Type B pancreatic cell (in vitro differentiated cells): ENCODE data around the gene C18orf32. TPM values are rescaled to one million over a fixed set of nuclear protein-coding genes. Genes with fewer than 3 reads are reported as not detected.

Experiments
- DNase-seq: peaks from one replicate; pipeline ENCODE4 v3.0.0; 2021; ENCODE audit warnings: mixed read lengths; ENCODE audit not compliant: unreplicated experiment; ENCODE audit errors: extremely low spot score
- H3K27ac Mint-ChIP-seq: 2 replicates; pipeline ENCODE4 v1.8.0; 2021; ENCODE audit warnings: mild to moderate bottlenecking, mixed read lengths
- H3K27me3 Mint-ChIP-seq: 2 replicates; pipeline ENCODE4 v1.8.0; 2021; ENCODE audit warnings: mixed read lengths
- H3K36me3 Mint-ChIP-seq: 2 replicates; pipeline ENCODE4 v1.8.0; 2021; ENCODE audit warnings: mixed read lengths
- H3K4me1 Mint-ChIP-seq: one replicate; pipeline ENCODE4 v1.8.0; 2021; ENCODE audit warnings: mixed read lengths; ENCODE audit not compliant: unreplicated experiment
- H3K4me3 Mint-ChIP-seq: 2 replicates; pipeline ENCODE4 v1.8.0; 2021; ENCODE audit warnings: mild to moderate bottlenecking, mixed read lengths
- H3K9me3 Mint-ChIP-seq: 2 replicates; pipeline ENCODE4 v1.8.0; 2021; ENCODE audit warnings: mixed read lengths
- long read RNA-seq: library from polyadenylated mRNA; unstranded; transcript quantifications from one replicate; pipeline ENCODE4 v2.0.0, GENCODE V29; 2020
- total RNA-seq: library from RNA; stranded (reverse); gene quantifications from 2 replicates; pipeline ENCODE4 v1.2.1, GENCODE V29; 2021; ENCODE audit warnings: low replicate concordance
- TF ChIP-seq, protein P1 (sequence below): fragments of 200-600 bp; sonication (generic); conservative IDR thresholded peaks from 2 replicates; pipeline ENCODE4 v1.5.0; 2021; ENCODE audit warnings: antibody characterized with exemption, mild to moderate bottlenecking

Gene C18orf32
- total RNA-seq, result 42.1 and 56.5 TPM in 2 replicates
- long read RNA-seq, full-length matches to known transcripts, result 191 of 197 reads
- long read RNA-seq, partial matches to known transcripts, result 0 of 197 reads
- long read RNA-seq, other reads (novel, unspliced or antisense), result 6 of 197 reads

DNA sequence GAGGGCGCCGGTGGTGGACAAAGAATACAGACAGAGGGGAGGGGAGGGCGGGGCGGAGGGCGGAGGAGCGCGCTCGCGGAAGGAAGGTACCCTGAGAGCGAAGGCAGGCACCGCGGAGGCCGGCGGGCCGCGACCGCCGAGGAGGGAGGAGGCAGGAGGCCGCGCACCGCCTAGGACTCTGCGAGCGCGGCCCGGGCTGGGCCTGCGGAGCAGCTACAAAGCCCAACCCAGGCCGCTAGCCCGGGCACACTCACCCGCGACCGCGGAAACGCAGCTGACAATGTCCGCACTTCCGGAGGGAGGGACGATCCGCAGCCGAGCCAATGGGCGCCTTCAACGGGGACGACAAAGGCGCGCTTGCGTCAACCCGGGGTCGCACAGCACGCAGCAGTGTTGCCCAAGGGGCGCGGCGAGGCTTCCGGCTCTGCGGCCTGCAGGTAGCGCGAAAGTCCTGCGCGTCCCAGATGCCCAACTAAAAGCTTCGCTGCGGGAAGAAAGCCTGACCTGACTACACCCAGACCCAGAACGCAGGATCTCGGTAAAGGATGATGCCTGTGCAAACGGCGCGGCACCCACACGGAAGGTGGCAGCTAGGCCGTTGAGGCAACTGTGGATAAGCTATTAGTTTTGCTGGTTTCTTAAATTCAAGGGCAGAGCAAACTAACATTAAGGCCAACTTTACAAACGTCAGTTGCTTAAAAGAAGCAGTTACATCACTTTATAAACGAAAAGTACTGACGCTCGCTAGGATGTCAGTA, at the start of gene C18orf32:
Gene C18orf32 (minus strand): TSS at position 282 of the 758 bp plus-strand sequence. CDS start 3,486 bp downstream, outside the sequence.
- Mint-ChIP-seq H3K4me1 (peaks cover 33% of the 10 kb centered on the region), H3K27me3 (no peaks in the 10 kb centered on the region), H3K27ac (peak within 1 kb of the TSS; percentile 94), H3K9me3 (no peaks in the 10 kb centered on the region), H3K4me3 (peak within 1 kb of the TSS; percentile 97), H3K36me3 (peaks cover 46% of the 10 kb centered on the region)
- TF ChIP-seq, protein P1, sequence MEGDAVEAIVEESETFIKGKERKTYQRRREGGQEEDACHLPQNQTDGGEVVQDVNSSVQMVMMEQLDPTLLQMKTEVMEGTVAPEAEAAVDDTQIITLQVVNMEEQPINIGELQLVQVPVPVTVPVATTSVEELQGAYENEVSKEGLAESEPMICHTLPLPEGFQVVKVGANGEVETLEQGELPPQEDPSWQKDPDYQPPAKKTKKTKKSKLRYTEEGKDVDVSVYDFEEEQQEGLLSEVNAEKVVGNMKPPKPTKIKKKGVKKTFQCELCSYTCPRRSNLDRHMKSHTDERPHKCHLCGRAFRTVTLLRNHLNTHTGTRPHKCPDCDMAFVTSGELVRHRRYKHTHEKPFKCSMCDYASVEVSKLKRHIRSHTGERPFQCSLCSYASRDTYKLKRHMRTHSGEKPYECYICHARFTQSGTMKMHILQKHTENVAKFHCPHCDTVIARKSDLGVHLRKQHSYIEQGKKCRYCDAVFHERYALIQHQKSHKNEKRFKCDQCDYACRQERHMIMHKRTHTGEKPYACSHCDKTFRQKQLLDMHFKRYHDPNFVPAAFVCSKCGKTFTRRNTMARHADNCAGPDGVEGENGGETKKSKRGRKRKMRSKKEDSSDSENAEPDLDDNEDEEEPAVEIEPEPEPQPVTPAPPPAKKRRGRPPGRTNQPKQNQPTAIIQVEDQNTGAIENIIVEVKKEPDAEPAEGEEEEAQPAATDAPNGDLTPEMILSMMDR, result no peak
- peak; percentile 94 for DNase-seq

- Mint-ChIP-seq H3K4me1 (no peaks in the 10 kb centered on the region), H3K36me3 (no peaks in the 10 kb centered on the region), H3K27me3 (no peaks in the 10 kb centered on the region), H3K9me3 (no peaks in the 10 kb centered on the region), H3K27ac (no peak overlapping the region), H3K4me3 (no peak overlapping the region)
- no peak for DNase-seq
- TF ChIP-seq, protein P1, result no peak
Measured at GRCh38 chr18:49534846-49535601, 48.0 kb upstream of the C18orf32 start.

DNA sequence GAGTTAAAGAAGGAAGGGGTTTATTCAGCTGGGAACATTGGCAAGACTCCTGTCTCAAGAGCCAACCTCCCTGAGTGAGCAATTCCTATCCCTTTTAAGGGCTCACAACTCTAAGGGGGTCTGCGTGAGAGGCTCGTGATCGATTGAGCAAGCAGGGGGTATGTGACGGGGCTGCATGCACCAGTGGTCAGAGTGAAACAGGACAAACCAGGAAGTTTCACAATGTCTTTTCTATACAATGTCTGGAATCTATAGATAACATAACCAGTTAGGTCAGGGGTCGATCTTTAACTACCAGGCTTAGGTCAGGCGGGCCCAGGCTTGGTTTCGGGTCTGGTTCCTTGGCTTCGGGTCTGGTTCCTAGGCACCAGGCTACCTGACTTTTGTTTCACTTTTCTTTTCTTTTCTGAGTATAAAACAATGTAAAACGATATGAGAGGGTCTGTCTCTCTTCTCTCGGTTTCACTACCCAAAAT, 44.7 kb upstream of the C18orf32 start:
- TF ChIP-seq, protein P1, result no peak
- H3K4me3 Mint-ChIP-seq, result no peak overlapping the region
- no peaks in the 10 kb centered on the region for H3K36me3 Mint-ChIP-seq
- no peaks in the 10 kb centered on the region for H3K4me1 Mint-ChIP-seq
- H3K9me3 Mint-ChIP-seq, result no peaks in the 10 kb centered on the region
- no peaks in the 10 kb centered on the region for H3K27me3 Mint-ChIP-seq
- DNase-seq, result no peak
- no peak overlapping the region for H3K27ac Mint-ChIP-seq

- DNase-seq, result no peak
- no peaks in the 10 kb centered on the region for H3K4me1 Mint-ChIP-seq
- no peaks in the 10 kb centered on the region for H3K27me3 Mint-ChIP-seq
- H3K9me3 Mint-ChIP-seq, result no peaks in the 10 kb centered on the region
- no peaks in the 10 kb centered on the region for H3K36me3 Mint-ChIP-seq
- H3K4me3 Mint-ChIP-seq, result no peak overlapping the region
- H3K27ac Mint-ChIP-seq, result peak overlapping the region; percentile 24
- TF ChIP-seq, protein P1, result no peak
Measured at GRCh38 chr18:49529596-49529995, 42.6 kb upstream of the C18orf32 start.

DNA sequence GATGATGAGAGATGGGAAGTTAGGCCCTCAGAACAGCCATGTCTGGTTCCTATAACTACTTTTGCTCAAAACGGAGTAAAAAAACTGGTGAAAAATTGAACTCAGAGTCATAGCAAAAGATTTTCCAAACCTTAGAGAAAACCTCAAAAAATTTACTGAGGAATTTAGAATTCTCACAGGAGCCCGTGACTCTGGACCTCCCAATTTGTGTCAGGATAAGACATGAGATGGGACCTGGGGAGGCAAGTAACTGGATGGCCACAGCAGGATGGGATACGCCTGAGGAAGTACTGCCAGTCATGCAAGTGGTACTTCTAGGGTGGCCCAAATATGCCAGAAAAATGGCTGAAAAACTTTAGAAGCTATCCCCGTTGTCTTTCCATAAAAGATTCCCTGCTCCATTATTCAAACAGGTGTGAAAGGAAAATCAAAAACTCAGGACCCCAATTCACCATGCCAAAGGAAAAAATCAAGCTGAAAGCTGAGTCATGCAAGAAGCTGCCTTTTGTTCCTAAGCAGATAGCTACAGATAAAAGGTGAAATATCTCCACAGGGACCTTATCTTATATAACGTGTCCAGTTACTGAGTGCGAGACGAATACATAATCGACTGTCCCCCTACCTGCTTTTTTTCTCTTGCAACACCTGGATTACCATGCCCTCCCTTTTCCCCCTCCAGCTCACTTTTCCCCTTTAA, 40.7 kb upstream of the C18orf32 start:
- H3K36me3 Mint-ChIP-seq, result no peaks in the 10 kb centered on the region
- H3K4me1 Mint-ChIP-seq, result no peaks in the 10 kb centered on the region
- DNase-seq, result no peak
- H3K27me3 Mint-ChIP-seq, result no peaks in the 10 kb centered on the region
- TF ChIP-seq, protein P1, result no peak
- no peaks in the 10 kb centered on the region for H3K9me3 Mint-ChIP-seq
- H3K4me3 Mint-ChIP-seq, result no peak overlapping the region
- H3K27ac Mint-ChIP-seq, result no peak overlapping the region
